Measurements from ENCODE around the gene ZNF385C.

The ZNF385C gene

GRCh38 chr17:41988418-41988817 is 109.9 kb downstream of the ZNF385C start:
- no peak for DNase-seq (ENCODE audit: low read depth)

- no peak for DNase-seq (ENCODE audit: low read depth)
Observed at GRCh38 chr17:41987642-41988041, 110.6 kb downstream of the ZNF385C start.

GRCh38 chr17:41986634-41987033 is 111.6 kb downstream of the ZNF385C start:
- DNase-seq (ENCODE audit: low read depth) = no peak

- no peak for DNase-seq (ENCODE audit: low read depth)
Observed at GRCh38 chr17:41985919-41986318, 112.4 kb downstream of the ZNF385C start.

GRCh38 chr17:41984454-41984853 is 113.8 kb downstream of the ZNF385C start:
- no peak for DNase-seq (ENCODE audit: low read depth)

- no peak for DNase-seq (ENCODE audit: low read depth)
Observed at GRCh38 chr17:41982026-41982760, 116.1 kb downstream of the ZNF385C start.

GRCh38 chr17:41977991-41978390 is 120.3 kb downstream of the ZNF385C start:
- DNase-seq (ENCODE audit: low read depth) = no peak

GRCh38 chr17:41976142-41976768 is 122.0 kb downstream of the ZNF385C start:
- no peak for DNase-seq (ENCODE audit: low read depth)
